Measurements from ENCODE around the gene PKNOX2.

Gene PKNOX2

DNA sequence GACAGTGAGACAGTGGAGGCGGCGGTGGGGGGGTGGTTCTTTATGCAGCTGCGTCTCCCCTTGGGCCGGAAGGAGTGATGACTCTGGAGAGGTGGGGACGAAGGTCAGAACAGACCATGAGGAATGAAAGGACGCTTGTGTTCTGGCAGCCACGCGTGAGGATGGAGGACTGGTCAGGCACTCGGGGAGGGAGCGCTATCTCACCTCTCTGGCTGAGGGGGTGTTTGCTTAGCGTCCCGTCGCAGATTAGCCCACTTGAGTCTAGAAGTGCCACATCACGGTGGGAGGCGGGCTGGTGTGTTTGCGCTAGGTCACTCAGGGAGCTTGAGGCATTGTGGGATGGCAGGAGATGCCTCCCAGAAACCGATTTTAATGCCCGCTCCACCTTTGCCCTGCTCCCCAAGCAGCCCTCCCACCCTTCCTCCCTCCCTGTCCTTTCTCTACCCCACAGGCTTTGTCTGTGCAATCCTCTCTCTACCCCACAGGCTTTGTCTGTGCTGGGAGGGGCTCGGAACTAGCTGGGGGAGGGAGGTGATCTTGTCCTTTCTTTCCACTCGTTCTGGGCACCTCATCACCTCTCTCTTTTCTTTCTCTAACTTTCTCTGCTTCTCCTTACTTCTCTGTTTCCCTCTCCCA is 97.8 kb downstream of the PKNOX2 start:
- DNase-seq (ENCODE audit: low spot score), result no peak

DNA sequence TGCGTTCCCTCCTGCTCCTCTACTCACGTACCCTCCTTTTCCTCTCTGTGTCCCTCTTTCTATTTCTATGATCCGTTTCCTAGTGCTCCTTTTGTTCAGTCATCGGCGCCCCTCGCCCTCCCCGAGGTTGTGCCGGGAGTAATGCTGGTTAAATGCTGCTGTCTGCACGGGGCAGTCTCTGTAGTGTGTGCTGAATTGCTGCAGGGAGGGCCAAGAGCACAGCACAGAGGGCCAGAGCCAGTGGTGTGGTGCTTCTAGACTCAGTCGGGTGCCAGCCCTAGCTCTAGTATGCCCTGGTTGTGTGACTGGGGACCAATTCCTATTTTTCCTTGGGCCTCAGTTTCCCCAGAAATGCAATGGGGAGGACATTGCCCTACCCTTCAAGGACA is 98.3 kb downstream of the PKNOX2 start:
- no peak for DNase-seq (ENCODE audit: low spot score)

DNA sequence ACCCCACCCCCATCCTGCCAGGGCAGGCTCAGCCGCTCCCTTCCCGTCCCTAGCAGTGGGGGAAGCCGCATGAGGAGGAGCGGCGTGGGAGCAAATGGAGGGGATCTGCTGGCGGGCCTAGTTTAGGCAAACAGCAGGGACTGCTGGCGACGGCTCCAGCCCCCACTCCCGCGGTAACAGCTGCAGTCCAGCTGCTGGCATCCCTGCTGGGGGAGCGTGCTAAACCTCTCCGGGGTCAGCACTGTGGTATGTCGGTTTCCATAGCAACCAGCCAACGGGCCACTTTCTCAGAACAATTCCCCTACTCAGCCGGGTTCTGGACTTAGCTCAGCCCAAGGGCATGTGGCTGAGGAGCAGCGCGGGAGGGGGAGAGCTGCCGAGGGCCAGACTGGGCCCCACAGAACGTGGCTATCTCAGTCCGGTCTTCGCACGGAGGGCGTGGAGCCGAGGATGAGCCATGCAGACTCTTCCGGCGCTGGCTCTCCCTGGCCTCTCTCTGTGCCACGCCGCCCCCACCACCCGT is 98.8 kb downstream of the PKNOX2 start:
- DNase-seq (ENCODE audit: low spot score), result no peak

DNA sequence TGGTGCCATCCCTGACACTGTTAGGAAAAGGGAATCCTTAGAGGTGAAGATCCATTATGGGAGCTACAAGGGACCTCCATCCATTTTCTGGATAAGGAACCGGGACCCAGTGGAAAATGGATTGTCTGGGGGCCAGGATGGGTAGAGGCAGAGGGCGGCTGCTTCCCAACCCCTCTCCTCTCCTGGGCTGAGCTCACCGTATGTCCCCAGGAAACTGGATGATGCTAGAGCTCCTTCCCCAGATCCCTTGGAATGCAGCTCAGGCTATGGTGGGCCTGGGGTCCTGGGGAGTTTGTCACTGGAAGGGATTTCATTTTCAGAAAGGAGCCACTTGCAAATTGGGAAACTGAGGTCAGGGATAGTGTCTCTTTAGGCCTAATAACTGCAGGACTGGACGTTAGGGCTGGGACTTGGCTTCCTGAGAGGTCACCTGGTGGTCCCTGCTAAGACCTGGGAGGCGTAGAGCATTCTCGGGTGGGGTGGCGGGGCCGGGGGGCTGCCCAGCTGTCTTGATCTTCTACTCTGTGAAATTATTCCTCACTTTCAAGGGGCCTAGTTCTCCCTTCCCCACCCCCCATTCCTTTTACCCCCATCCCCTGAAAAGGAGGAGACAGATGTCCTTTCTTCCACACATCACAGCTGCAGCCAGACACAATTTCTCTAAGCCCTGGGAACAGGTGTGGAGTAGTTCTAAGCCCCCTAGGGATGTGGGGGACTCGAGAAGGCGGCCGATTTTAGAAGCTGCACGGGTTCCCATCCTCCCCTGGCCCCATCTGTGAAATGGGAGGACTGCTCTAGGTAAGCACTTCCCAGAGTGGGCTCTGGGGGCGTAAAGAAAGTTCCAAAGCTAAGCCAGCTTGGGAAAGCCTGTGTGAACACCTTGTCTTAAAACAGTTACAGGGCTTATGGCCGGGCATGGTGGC is 99.8 kb downstream of the PKNOX2 start:
- DNase-seq (ENCODE audit: low spot score), result no peak

DNA sequence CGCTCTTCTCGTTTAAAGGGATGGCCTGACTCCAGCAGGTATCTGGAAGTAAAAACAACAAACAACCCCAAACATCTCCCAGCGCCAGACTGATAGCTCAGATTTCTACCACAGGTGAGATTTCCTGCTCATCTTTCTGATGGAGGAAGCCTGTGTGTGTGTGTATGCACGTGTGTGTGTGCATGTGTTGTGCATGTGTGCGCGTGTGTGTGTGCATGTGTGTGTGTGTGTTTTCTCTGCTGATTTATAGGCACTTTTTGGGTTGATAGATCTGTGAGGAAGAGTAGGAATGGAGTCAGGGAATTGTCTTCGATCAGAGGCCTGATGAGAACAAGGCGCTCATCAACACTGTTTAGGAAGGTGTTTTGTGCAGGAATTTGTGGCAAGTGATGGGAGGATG is 103.0 kb downstream of the PKNOX2 start:
- DNase-seq (ENCODE audit: low spot score), result no peak

DNA sequence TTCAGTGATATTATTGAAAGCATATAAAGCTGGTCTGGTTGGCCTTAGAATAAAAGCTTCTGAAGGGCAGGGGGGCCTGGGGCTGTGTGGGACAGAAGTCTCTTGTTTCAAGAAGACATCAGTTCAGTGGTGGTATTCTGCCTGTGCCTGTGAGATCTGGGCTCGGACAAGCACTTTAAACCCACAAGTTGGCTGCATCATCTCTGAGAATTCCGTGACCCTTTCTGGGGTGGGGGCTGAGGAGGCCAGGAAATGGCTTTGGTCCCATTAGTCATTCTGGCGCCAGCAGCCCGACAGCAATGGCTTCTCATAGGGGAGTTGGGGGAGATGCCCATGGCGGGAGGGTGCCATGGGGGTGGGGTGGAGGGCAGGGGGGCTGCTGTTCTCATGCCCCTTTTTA is 104.1 kb downstream of the PKNOX2 start:
- DNase-seq (ENCODE audit: low spot score), result no peak

DNA sequence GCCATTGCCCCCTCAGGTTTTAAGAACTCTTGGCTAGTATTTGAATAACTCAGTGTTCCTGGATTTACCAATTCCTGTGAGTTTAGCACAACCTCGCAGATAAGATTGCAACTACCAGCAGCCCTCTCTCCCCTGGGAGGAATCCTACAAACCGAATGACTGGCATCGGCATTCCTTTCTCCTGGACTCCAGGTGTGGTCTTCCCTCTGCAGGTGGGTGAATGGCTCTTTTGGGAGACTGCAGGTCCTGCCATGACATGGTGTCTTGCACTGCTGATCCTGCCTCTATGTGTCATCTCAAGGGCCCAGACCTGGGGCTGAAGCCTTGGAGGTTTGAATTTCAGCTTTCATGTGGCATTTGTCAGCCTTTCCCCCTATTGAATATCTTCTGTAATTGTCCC is 105.6 kb downstream of the PKNOX2 start:
- no peak for DNase-seq (ENCODE audit: low spot score)

DNA sequence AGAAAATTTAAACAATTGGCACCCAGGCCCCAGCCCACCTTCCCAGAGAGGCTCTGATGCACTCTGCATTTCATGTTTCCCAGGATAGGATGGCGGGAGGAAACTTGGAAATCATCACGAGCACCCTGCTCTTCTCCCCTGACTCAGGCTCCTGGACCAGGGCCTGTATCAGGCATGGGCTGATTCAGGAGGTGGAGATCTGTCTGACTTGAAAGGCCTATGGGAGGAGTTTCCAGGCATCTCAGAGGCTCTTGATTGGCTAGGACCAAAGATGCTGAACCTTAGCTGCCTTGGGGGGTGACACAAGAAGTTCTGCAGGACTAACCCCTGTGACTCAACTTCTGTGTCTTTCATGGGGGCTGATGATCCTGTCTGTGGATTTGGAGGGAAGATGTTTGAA is 106.2 kb downstream of the PKNOX2 start:
- DNase-seq (ENCODE audit: low spot score), result no peak

DNA sequence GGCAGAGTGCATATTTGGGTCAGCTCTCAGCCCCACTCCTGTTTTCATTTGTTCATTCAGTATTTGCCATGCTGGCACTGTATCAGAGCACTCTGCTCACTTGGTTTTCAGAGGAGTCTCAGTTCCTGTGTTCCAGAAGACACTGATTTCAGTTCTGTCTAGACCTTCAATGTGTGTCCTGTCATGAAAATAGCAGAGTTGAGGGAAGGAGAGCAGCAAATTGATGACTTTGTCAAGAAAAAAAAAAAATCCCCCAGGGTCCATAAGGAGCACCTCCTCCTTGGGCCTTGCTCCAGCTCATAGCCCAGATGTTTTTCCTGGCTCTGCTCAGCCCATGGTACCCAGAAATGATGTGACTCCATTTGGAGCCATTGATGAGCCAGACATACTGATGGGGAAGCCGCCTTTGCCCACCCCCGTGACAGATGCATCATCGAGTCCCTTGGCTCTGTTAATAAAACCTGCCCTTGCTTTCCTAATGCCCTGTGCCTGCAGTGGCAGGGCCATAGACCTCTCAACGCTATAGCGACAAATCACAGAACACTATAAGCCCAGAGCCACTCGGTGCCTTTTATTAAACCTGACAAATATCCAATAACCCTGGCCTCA is 107.0 kb downstream of the PKNOX2 start:
- DNase-seq (ENCODE audit: low spot score), result no peak

DNA sequence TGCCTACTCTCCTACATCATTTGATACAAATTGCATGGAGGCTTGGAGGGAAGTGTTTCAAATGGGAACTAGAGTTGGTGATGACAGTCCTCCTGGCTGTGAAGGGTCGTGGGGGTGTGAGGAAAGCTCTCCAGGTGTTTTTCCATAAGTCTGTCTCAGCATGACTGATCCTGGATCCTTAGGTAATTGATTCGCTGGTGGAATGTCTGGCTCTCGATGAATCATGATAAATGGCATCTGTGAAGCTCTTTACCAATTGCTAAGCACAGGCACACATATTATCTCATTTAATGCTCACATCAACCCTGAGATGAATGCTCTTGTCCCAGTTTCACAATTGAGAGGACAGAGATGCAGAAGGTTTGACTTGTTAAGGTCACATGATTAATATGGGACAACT is 107.5 kb downstream of the PKNOX2 start:
- DNase-seq (ENCODE audit: low spot score), result no peak

DNA sequence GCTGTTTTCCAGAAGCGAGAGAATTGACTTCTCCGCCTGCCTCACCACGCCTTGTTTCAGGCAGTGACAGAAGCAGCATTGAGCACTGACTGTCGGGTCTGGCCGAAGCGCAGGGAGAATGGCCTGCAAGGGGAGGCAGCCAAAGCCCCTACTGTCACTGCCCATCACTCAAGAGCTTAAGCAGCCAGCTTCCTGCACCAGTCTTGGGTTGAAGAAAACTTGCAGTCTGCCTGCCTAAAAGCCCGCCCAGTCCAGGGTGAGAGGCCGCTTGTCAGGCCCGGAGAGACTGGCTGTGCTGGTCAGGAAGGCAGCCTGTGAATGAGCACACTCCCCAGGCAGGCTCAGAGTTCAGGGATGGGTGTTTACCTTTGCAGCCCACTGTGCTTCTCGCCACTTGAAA is 108.3 kb downstream of the PKNOX2 start:
- no peak for DNase-seq (ENCODE audit: low spot score)

DNA sequence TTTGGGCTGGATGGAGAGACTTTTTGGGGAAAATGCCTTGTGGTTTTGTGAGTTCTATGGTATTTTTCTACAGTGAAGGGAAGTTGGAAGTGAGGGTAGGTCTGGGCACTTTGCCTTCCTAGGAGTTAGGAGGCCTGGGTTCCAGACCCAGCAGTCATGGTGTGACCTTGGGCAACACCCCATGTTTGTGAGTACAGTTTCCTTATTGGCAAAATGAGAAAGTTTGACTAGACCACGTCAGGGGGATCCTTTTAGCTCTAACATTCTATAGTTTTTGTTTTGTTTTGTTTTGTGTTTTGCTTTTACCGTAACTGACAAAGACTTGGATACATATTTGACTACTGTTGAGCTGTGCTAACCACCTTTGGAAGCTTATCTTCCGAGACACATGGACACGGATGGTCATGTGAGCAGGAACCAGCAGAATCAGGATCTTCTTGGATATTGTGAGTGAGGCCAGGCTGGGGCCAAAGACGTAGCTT is 109.0 kb downstream of the PKNOX2 start:
- no peak for DNase-seq (ENCODE audit: low spot score)

DNA sequence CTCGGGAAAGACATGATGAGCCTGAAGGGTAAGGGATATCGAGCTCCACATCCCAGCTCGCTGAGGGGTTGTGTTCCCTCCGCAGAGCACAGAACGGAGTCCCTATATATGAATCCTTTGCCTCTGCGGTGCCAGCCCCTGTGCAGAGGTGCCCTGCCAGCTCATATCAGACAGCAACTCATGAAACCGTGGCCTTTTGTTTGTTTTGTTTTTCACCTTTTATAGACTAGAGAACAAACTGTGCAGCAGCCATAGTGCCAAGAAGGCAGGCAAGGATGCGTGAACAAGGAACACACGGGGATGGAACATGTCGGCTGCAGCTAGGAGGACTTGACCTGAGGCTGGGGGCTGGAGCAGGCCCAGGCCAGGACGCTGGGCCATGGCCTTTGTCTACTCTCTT is 109.8 kb downstream of the PKNOX2 start:
- no peak for DNase-seq (ENCODE audit: low spot score)

DNA sequence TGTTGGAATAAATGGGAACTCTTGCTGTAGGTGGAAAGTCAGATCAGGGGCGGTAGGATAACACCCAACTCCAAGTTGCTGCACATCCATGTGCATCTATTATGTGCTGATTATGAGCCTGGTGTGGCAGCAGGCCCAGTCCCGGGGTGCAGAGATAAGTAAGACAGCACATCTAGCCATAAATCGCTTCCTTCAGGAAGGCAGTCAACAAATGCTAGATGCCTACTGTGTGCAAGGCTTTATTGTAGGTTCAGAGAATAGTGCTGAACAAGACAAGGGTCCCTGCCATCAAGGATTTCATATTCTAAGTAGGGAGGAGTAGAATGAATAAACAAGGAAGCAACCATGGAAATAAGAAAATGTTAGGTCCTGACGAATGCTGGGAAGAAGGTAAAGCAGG is 110.2 kb downstream of the PKNOX2 start:
- no peak for DNase-seq (ENCODE audit: low spot score)

DNA sequence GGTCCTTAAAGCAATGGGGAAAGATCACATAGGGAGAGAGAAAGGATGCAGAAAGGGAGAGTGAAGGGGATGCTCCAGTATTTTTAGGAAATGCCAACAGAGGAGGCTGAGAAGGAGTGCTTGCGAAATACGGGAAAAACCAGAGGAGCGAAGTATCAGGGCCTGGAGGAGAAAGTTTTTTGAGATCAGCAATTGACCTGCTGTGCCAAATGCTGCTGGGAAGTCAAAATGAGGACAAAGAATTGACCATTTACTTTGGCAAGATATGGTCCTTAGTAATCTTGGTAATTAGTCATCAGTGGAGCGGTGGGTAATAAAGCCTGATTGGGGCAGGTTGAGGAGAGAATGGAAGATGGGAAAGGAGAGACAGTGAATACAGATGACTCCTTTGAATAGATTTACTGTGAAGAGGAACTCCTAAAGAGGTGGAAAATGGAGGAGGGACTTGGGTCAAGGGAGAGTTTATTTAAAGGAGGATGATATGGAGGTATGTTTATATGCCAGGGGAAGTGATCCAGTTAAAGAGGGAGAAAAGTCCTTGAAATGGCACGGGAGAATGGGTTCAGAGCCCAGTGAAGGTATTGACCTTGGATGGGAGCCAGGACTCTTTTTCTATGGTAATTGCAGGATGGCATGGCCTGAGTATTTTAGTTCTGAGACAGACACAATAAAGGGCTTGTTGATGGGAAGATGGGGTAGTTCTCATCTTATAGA is 111.5 kb downstream of the PKNOX2 start:
- DNase-seq (ENCODE audit: low spot score), result no peak

DNA sequence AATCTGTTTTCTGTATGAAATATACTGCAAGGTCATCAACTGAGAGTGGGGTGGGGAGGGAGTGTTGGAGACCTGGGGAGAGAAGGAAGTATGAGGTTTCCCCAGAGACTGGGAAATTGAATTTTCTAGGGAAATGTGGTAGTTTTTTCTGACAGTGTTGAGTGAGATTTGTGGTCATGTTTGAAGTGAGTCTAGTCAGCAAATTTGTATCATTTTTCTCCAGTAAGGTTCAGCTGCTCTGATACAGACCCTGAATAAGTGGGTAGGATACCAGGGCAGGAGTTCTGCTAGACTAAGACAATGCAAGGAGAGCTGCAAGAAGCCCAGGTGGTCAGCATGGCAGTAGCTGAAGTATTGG is 112.0 kb downstream of the PKNOX2 start:
- DNase-seq (ENCODE audit: low spot score), result no peak

DNA sequence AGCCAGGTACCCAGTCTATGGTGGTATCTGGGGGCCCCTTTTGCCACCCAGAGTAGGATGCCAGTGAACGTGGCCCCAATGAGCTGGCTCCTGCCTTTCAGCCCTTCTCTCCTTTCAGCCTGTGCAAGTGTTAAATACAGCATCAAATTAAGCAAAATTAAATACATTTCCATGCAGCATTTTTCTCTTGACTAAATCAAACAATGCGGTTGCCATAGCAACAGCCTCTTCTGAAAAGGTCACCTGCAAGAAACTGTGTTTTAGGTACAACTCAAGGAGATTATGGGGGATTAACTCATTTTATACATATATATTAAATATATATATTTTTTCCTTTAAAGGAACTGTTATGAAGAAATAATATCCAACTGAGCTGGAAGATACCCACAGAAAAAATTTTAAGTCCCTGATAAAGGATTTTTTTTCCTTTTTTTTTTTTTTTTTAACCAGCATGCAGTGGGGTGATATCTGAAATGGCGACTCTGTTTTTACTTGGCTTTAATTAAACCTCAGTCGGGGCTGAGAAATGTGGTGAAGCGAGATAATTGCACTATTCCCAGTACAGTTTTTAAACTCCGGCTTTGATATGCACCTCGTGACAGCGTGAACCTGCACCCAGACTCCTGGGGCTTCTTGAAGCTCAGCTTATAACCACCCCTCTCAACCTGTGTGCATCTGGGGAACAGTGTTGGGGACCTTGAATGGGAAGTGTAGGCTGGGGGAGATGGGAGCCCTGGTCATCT is 115.3 kb downstream of the PKNOX2 start:
- DNase-seq (ENCODE audit: low spot score), result no peak

DNA sequence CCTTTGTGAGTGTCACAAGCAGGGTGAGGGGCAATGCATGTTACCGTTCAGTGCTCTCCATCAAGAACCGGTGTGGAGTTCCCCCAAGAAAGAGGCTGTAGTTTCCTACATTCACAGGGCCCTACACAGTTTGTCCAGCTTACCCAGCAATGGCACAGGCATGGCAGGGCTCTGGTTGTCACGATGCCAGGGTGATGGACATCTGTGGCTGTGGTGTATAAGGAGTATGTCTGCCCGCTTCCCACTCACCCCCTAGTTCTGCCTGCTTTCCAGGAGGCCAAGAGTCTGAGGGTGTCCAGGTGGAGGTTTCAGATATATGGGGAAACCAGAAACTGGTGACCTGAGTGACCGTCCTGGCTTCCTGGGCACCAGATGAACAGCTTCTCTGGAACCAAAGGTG is 116.1 kb downstream of the PKNOX2 start:
- no peak for DNase-seq (ENCODE audit: low spot score)

DNA sequence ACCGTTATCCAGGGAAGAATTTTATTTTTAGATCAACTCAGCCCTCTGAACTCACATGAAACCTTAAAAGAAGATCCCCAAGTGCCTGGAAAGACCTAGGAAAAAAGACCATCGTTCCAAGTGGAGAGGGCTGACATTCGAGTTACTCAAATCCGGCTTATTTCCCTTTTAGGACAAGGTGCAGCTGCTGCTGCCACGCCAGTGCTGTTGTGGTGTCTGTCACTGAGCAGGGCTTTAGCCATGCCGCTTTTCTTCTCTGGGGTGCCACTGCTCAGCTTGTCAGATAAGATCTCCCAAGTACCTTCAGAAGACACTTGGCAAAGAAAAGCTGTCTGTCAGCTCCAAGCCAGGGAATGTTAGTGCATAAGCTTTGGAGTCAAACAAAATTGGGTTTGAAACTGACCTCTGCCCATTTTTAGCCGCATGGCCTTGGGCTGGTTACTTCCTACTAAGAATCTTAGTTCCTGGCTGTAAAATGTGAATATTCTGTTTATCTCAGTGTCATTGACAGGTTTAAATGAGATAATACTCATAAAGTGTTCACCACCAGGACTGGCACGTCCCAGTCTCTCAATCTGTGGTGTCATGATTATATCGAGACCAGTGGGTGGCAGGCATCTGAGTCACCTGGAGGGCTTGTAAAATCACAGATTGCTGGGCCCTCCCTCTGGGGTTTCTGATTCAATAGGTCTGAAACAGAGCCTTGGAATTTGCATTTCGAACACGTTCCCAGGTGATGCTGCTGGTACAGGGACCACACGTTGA is 117.5 kb downstream of the PKNOX2 start:
- no peak for DNase-seq (ENCODE audit: low spot score)

DNA sequence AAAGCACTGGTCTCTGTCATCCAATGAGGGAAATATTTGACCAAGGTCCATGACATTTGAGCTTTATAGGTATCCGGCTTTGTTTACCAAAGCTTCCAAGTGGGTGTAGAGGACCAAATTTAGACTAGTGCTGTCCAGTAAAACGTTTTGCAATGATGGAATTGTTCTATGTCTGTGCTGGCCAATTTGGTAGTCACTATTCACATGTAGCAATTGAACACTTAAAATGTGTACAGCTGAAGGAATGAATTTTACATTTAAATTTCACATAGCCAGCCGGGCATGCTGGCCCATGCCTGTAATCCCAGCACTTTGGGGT is 118.0 kb downstream of the PKNOX2 start:
- DNase-seq (ENCODE audit: low spot score), result no peak

DNA sequence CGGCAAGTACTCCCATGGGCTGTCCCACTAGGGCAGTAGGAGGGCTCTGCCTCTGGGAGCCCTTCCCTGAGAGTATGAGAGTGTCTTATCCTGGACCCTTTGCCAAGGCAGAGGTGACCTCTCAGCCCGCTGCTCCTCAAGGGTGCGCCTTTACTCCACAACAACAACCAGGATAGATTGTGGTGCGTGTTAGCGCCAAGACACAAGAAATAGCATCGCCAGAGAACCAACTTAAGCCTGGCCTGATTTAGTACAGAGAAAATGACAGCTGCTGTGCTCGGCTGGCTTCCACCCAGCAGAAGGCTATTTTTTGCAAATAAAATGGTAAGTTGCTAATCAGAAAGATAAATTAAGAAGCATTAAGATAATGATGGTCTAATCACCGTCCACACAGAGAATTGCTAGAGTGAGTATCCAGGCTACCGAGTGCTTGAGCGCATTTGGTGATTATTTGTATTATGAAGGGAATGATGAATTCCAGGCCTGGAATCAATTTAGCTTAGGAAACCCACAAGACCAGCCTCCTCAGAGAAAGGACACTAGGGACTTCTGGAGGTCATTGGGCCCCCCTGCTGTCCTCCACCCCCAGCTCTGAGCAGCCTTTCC is 119.8 kb downstream of the PKNOX2 start:
- no peak for DNase-seq (ENCODE audit: low spot score)

All from hematopoietic multipotent progenitor cell treated with erythropoietin and hydrocortisone succinate and interleukin-3 and kit ligand, for 15 days (in vitro differentiated cells).